RWPE1 (cell line): ENCODE measurements around the gene TFCP2L1.

ENCODE experiments used
- CTCF ChIA-PET: fragments of 350-600 bp; sonication (Branson Sonifier 250); formaldehyde crosslinking; extraction: SDS; loops from one replicate; lab custom pipeline; 2021; lab: Yijun Ruan, JAX
- POLR2A ChIA-PET: fragments of 400-600 bp; formaldehyde crosslinking; extraction: SDS; loops from one replicate; lab custom pipeline; 2020; ENCODE audit warnings: antibody characterized with exemption; ENCODE audit not compliant: low non-redundant PET; lab: Yijun Ruan, JAX
- DNase-seq: peaks from one replicate; pipeline ENCODE4 v3.0.0; 2012; ENCODE audit warnings: low spot score
- H3K27ac ChIP-seq: fragments of 450-650 bp; 2 replicates; pipeline ENCODE4 v1.5.1; 2017
- TF ChIP-seq, protein P1 (sequence below): fragments of 450-650 bp; conservative IDR thresholded peaks from 2 replicates; pipeline ENCODE4 v1.5.1; 2017; ENCODE audit warnings: low read depth, mild to moderate bottlenecking

The TFCP2L1 gene

DNA sequence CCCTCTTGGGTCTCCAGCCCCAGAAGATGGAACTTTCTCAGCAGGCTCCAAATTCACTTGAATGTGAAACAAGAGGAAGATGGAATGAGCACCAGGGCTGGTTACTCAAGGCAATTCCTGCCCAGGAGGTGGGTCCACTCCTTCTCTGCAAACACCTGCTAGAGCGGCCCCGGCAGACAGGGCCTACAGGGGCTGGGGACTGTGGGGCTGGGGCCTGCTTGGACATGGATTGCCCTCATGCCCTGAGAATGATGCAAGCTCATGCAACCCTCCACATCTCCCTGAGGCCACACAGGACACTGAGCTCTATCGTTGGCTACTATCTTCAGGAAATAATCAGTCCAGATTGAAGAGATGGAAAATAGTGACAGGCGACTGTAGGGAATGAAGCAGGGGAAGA is 39.1 kb downstream of the TFCP2L1 start:
- POLR2A ChIA-PET, result no interaction called here

DNA sequence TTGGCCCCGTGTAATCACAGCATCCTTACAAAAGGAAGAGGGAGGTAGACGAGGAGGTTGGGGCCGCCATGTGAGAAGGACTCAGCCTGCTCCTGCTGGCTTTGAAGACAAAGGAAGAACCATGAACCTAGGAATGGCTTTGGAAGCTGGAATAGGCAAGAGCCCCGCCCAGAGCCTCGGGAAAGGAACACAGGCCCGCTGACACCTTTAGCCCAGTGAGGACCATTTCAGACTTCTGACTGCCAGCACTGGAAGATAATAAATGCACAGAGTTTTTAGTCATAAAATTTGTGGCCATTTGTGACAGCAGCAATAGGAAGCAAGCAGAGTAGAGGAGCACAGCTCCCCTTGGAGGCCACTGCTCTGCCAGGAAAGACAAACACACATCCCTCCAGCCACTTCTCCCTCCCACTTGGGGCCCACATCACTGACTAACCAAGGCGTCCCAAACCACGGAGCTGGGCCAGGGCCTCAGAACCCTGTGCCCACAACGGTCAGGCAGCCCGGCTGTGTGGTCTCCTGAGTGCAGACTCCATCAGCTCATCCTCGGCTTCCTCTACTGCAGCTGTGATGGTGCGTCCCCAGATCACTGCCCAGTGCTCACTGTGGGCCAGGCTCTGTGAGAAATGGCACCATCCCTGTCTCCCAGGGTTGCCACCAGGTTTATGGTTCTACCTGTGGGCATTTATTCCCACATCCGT is 39.7 kb downstream of the TFCP2L1 start:
- ChIA-PET CTCF (no interaction called here), POLR2A (no interaction called here)
- DNase-seq, result no peak
- peak overlapping the region; percentile 33 for H3K27ac ChIP-seq
- TF ChIP-seq, protein P1, sequence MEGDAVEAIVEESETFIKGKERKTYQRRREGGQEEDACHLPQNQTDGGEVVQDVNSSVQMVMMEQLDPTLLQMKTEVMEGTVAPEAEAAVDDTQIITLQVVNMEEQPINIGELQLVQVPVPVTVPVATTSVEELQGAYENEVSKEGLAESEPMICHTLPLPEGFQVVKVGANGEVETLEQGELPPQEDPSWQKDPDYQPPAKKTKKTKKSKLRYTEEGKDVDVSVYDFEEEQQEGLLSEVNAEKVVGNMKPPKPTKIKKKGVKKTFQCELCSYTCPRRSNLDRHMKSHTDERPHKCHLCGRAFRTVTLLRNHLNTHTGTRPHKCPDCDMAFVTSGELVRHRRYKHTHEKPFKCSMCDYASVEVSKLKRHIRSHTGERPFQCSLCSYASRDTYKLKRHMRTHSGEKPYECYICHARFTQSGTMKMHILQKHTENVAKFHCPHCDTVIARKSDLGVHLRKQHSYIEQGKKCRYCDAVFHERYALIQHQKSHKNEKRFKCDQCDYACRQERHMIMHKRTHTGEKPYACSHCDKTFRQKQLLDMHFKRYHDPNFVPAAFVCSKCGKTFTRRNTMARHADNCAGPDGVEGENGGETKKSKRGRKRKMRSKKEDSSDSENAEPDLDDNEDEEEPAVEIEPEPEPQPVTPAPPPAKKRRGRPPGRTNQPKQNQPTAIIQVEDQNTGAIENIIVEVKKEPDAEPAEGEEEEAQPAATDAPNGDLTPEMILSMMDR, result no peak

More for the DNA sequence above, 39.1 kb downstream of the TFCP2L1 start:
- H3K27ac ChIP-seq, result peak overlapping the region; percentile 33
- DNase-seq, result no peak
- CTCF ChIA-PET, result interaction anchor here (0.7 kb wide), 1 partner anchor 988 kb away, joined by 3 read pairs; no protein-coding TSS in a partner anchor
- TF ChIP-seq, protein P1, result no peak

DNA sequence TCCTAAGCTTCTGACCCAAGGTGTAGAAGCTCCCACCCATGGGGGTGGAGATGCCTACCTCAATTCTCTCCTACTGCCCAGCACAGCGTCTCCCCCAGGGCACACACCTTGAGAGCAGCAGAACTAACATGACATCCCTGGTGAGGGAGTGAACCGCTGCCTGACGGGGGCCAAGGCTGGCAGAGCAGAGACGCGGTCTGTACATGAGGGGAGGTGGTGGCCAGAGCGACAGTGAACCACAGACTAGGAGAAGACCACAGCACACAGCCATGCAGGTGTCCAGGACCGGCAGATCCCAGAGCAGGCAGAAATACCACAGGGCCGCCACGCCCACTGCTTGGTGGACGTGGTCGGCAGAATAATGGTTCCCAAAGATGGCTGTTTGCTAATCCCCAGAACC is 40.4 kb downstream of the TFCP2L1 start:
- TF ChIP-seq, protein P1, result no peak
- no peak for DNase-seq
- no peak overlapping the region for H3K27ac ChIP-seq
- POLR2A ChIA-PET, result no interaction called here
- CTCF ChIA-PET, result no interaction called here

DNA sequence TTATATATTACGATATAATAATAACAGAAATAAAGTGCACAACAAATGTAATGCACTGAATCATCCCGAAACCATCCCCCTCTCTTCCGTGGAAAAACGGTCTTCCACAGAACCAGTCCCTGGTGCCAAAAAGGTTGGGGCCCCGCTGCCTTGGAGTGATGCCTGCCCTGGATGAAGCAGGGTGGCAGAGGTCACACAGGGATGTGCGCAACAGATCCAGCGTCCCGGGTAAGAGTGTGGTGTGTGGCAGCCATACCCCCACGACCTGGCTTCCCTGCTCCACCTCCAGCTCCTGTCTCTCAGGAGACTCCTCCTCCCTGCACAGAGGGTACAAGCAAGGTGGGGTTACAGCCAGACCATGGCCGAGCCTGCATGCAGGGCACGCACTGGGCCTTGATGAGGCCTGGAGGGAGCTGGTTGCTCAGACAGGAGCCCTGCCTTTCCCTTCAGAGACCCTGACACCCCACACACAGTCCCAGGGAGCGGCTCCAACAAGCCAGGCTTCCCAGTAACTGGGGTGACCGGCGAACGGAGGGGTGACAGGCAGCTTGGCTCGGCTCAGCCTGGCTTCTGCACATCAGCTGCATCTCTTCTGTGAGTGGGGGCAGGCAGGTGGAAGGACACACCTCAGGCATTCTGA is 41.1 kb downstream of the TFCP2L1 start:
- TF ChIP-seq, protein P1, result no peak
- ChIA-PET CTCF (interaction anchor here (0.7 kb wide), 1 partner anchor 24 kb away, joined by 7 read pairs; no protein-coding TSS in a partner anchor), POLR2A (no interaction called here)
- 0 out of 2 replicates have a peak overlapping the region, but pooled peaks have one; percentile 4 for H3K27ac ChIP-seq
- DNase-seq, result no peak

DNA sequence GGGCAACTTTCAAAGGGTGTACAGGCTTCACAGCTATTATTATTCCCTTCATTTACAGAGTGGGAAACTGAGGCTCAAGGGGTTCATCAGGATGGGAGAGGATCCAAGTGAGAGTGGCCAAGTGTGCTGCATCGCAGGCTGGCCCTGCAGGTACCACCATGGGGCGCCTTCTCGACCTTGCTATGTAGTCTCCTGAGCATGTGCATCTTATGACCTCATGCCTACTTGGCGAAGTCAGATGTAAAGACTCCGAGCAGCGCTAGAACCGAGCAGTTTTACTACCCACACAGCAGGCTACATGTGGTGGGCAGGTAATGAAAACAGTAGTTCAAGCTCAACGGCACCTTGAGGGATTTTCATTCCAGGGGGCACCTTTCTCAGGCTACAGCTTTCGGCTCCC is 42.0 kb downstream of the TFCP2L1 start:
- DNase-seq, result no peak
- H3K27ac ChIP-seq, result peak overlapping the region; percentile 29
- ChIA-PET POLR2A (no interaction called here), CTCF (interaction anchor here (0.6 to 0.7 kb wide), 2 partner anchors 9 to 25 kb away, joined by 6 to 7 read pairs; no protein-coding TSS in a partner anchor)
- TF ChIP-seq, protein P1, result no peak

DNA sequence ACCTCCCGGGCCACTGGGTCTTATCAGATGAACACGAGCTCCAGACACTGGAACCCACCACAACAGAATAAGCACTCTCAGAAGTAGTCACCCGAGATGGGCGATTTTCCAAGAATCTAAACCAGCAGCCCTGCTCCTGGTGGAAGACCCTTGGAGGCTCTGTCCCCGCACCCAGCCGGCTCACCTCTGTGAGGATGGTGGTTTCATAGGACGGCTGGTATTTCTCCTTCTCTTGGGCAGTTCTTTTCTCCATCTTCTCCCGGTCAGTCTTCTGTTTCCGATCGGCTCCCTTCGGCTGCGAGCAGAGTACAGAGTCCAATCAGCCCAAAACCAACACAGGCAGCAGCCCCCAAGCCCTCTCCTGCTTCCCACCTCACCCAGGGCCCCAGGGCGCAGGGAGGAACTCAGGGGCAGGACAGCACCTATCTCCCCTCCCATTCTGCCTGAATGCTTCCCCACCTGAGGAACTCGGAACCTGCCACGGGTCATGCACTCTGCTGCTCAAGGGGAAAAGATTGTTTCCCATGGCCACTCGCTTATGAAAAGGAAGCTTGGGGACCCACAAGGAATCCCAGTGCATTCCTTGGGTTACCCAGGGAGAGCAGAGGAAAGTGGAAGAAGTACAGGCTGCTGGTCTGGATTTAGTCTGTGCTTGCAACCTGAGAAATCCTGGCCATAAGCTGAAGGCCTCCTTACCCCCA is 42.7 kb downstream of the TFCP2L1 start:
- peak overlapping the region; percentile 29 for H3K27ac ChIP-seq
- no peak for DNase-seq
- TF ChIP-seq, protein P1, result no peak
- CTCF ChIA-PET, result interaction anchor here (0.6 kb wide), 1 partner anchor 9 kb away, joined by 6 read pairs; no protein-coding TSS in a partner anchor
- POLR2A ChIA-PET, result no interaction called here
